Esophagus squamous epithelium (tissue), 5 donors: ENCODE data around the gene SHLD1. TPM values are rescaled to one million over a fixed set of nuclear protein-coding genes. Genes with fewer than 3 reads are reported as not detected.
"Not testable (repeated sequence)": the region's sequence is repeated elsewhere in the genome, so short reads cannot be mapped to it uniquely, and the experiment has no call there.

Source experiments
- DNase-seq: peaks from one replicate; lab custom pipeline; 2025; lab: John Stamatoyannopoulos, UW
- H3K27ac ChIP-seq, 4 donors: fragments of 200-600 bp; sonication (generic); one replicate each; pipeline ENCODE4 v1.5.1; 2016 to 2019; ENCODE audit warnings: mild to moderate bottlenecking in 1 of 4
- H3K27me3 ChIP-seq, 4 donors: fragments of 200-600 bp; sonication (generic); 1 replicate in 3 of 4; 2 replicates in 1 of 4; pipeline versions ENCODE4 v1.5.1 to v1.6.0; 2017 to 2021; ENCODE audit warnings: antibody characterized with exemption in 1 of 4
- H3K36me3 ChIP-seq, 3 donors: fragments of 200-600 bp; sonication (generic); one replicate each; pipeline ENCODE4 v1.5.1; 2016 to 2019
- H3K4me1 ChIP-seq, 3 donors: fragments of 200-600 bp; sonication (generic); one replicate each; pipeline ENCODE4 v1.5.1; 2017 to 2019
- H3K4me3 ChIP-seq, 4 donors: fragments of 200-600 bp; sonication (generic); 1 replicate in 3 of 4; 2 replicates in 1 of 4; pipeline ENCODE4 v1.5.1; 2016 to 2019; ENCODE audit warnings: mild to moderate bottlenecking in 2 of 4, moderate library complexity in 1 of 4
- H3K9me3 ChIP-seq, 3 donors: fragments of 200-600 bp; sonication (generic); one replicate each; pipeline ENCODE4 v1.5.1; 2016 to 2019
- POLR2A ChIP-seq, 4 donors: fragments of 450-650 bp; IDR thresholded peaks; one replicate each; pipeline ENCODE4 v1.6.1; 2017; ENCODE audit warnings: antibody characterized with exemption in 4 of 4, mild to moderate bottlenecking in 4 of 4, moderate library complexity in 3 of 4
- WGBS, 2 donors: methylation state at CpG; one replicate each; pipeline ENCODE4 v1.1.5; 2018; 5-methylcytosine and 5-hydroxymethylcytosine counted together
- intact Hi-C: fragments of 100-400 bp; cut with DNase I; formaldehyde crosslinking; loops from one replicate; pipeline ENCODE4 v1.15.0; 2022
- total RNA-seq, 4 donors: library from RNA; depleted of rRNA; stranded (reverse); fragments of >200 nt; gene quantifications; one replicate each; pipeline ENCODE4 v1.1.0, GENCODE V29; 2016
- TF ChIP-seq, protein P1 (sequence below), 6 experiments: fragments of 450-650 bp in 4 of 6; fragments of 200-600 bp in 2 of 6; sonication (generic) in 2 of 6; IDR thresholded peaks; one replicate each; pipeline ENCODE4 v1.5.1; 2016 to 2019; ENCODE audit warnings: antibody characterized with exemption in 6 of 6, mild to moderate bottlenecking in 4 of 6, moderate library complexity in 4 of 6
- donor health status: DM: yes; HTN: yes; CAD: no.

SHLD1 gene
- total RNA-seq, 4 donors from 2014 or later: 1.2 to 3.6 (median 2.0) TPM

DNA sequence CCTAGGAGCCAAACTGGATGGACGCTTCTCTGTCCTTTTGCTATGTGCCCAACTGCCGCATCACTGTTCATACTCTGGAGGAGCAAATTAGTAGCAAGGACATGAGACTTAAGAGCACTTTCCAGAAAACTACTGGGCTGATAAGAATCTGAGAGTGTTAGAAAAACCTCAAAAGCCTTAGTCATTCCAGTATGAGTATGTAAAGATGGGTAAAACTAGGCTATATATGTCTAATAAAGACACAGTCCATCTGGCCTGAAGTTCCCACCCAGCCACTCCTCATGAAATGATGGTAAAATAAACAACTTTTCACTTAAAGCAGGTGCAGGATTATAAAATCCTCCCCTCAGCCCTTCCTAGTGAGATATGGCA is 30.6 kb downstream of the SHLD1 start:
- no peak overlapping the region for H3K4me3 ChIP-seq
- H3K4me1 ChIP-seq: peaks cover 0 to 33% (median 8%) of the 10 kb centered on the region in 3 donors
- H3K9me3 ChIP-seq: no peaks in the 10 kb centered on the region
- TF ChIP-seq POLR2A (IDR thresholded peaks at IDR 0.05): no peak
- TF ChIP-seq, protein P1, sequence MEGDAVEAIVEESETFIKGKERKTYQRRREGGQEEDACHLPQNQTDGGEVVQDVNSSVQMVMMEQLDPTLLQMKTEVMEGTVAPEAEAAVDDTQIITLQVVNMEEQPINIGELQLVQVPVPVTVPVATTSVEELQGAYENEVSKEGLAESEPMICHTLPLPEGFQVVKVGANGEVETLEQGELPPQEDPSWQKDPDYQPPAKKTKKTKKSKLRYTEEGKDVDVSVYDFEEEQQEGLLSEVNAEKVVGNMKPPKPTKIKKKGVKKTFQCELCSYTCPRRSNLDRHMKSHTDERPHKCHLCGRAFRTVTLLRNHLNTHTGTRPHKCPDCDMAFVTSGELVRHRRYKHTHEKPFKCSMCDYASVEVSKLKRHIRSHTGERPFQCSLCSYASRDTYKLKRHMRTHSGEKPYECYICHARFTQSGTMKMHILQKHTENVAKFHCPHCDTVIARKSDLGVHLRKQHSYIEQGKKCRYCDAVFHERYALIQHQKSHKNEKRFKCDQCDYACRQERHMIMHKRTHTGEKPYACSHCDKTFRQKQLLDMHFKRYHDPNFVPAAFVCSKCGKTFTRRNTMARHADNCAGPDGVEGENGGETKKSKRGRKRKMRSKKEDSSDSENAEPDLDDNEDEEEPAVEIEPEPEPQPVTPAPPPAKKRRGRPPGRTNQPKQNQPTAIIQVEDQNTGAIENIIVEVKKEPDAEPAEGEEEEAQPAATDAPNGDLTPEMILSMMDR (IDR thresholded peaks at IDR 0.05): no peak
- WGBS, 2 donors: 90 to 94% methylated on average over 2 of the region's 2 CpGs
- H3K36me3 ChIP-seq: peaks cover 0 to 26% (median 0%) of the 10 kb centered on the region in 3 donors
- intact Hi-C loops: no loop called here
- no peak overlapping the region for H3K27ac ChIP-seq
- no peaks in the 10 kb centered on the region for H3K27me3 ChIP-seq
- DNase-seq: no peak

DNA sequence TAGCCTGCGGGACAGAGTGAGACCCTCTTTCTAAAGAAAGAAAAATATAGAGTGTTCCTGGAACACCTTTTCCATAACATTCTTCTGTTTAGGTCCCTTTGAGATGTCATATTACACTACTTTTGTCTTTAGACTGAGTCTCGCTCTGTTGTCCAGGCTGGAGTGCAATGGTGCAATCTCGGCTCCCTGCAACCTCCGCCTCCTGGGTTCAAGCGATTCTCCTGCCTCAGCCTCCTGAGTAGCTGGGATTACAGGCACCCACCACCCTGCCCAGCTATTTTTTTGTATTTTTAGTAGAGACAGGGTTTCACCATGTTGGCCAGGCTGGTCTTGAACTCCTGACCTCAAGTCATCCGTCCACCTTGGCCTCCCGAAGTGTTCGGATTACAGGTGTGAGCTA is 31.2 kb downstream of the SHLD1 start:
- Histone ChIP-seq H3K36me3 (peaks cover 0 to 20% (median 0%) of the 10 kb centered on the region in 3 donors), H3K4me1 (peaks cover 0 to 35% (median 8%) of the 10 kb centered on the region in 3 donors)
- H3K4me3 ChIP-seq, H3K27ac ChIP-seq, intact Hi-C loops, H3K27me3 ChIP-seq, H3K9me3 ChIP-seq, DNase-seq: not testable (repeated sequence)
- 84 to 91% methylated on average over 8 of the region's 8 CpGs for WGBS, 2 donors

DNA sequence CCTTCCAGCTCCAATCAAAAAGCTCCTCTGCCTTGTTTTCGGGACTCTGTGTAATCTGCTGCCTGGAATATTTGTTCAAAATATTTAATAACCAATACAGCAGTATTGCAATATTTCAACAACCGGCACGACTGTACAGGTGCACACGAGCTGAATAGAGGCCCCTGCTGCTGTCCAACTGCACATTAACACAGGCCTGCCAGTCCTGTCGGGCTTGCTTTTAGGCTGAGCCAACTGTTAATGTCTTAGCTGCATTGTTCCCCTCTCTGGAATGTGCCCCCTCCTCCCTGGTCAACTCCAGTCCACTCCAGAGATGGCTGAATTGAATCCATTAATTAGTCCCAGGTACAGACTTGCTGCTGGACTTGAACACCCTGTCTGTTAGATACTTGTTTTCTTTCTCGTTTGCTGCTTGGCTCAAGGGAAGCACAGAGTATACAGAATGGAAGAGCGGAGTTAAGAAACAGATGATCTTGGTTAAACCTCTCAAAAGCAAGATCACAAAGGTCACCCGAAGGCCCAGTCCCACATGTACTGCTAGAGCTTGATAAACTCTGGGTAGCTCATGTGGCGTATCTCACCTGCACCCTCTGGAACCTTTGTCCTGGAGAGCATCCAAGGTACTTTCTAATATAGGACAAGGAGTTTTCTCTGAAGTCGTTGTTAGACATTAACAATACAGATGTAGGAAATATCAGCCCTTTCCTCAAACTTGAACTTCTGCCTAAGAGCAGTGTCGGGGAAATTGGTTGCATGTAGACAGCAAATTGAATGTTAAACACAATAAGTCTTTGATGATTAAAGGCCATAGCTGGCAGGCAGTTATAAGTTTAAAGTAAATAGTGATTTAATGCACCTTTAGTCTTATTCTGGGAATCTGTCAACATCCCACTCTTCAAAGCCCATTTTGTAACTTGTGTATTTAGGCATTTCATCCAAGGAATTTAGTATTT is 31.9 kb downstream of the SHLD1 start:
- WGBS, 2 donors: 36 to 47% methylated on average over 11 of the region's 11 CpGs
- H3K27me3 ChIP-seq: no peaks in the 10 kb centered on the region
- no peak overlapping the region for H3K4me3 ChIP-seq
- H3K36me3 ChIP-seq: peaks cover 0 to 13% (median 0%) of the 10 kb centered on the region in 3 donors
- intact Hi-C loops: no loop called here
- peaks cover 0 to 41% (median 11%) of the 10 kb centered on the region in 3 donors for H3K4me1 ChIP-seq
- peak overlapping the region in 1 of 4 donors; percentile 22 for H3K27ac ChIP-seq
- DNase-seq: no peak
- no peak for TF ChIP-seq POLR2A (IDR thresholded peaks at IDR 0.05)
- TF ChIP-seq, protein P1 (IDR thresholded peaks at IDR 0.05): no peak
- no peaks in the 10 kb centered on the region for H3K9me3 ChIP-seq

DNA sequence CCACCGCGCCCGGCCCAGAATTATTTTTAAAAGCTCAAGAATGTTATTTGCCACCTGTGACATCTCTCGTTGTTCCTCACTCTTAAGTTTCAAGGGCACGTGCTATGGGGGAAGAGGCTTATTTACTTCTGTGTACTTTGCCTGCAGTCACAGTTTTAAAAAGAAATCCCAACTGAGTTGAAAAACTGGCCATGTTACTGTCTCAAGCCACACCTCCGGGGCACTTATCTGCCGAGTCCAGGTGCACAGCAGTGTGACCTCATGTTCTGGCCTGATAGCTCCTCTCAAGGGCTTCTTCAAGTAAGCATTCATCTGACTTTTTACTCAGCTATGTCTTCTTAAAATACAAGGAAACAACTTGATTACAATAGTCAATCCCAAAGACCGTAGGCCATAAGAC is 34.5 kb downstream of the SHLD1 start:
- Histone ChIP-seq H3K4me3 (no peak overlapping the region), H3K27ac (peak overlapping the region; percentile 58 to 83 (median 66)), H3K9me3 (no peaks in the 10 kb centered on the region), H3K27me3 (no peaks in the 10 kb centered on the region), H3K36me3 (peaks cover 0 to 7% (median 0%) of the 10 kb centered on the region in 3 donors), H3K4me1 (peaks cover 0 to 53% (median 17%) of the 10 kb centered on the region in 3 donors)
- TF ChIP-seq POLR2A (IDR thresholded peaks at IDR 0.05): no peak
- TF ChIP-seq, protein P1 (IDR thresholded peaks at IDR 0.05): no peak
- 81 to 86% methylated on average over 8 of the region's 8 CpGs for WGBS, 2 donors
- intact Hi-C loops: loop anchor here (5.0 kb wide), 2 partner anchors 217 to 252 kb away; no protein-coding TSS in a partner anchor
- DNase-seq: no peak

DNA sequence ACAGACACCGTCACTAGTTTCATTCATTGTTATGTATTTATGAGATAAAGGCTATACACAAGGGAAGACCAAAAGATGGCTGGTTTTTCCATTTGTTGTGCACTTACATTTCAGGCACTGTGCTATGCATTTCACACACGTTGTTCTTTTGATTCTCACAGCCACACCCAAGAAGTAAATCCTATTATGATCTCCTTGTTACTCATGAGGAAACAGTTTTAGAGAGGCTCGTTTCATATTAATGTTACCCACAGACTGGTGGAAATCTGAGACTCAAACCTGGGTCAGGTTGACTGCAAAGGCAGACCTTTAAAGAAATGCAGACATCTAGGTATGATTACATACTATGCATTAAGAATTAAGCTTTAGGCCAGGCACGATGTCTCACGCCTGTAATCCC is 34.9 kb downstream of the SHLD1 start:
- intact Hi-C loops: loop anchor here (5.0 kb wide), 2 partner anchors 218 to 253 kb away; no protein-coding TSS in a partner anchor
- Histone ChIP-seq H3K4me1 (peaks cover 0 to 53% (median 17%) of the 10 kb centered on the region in 3 donors), H3K4me3 (no peak overlapping the region), H3K9me3 (no peaks in the 10 kb centered on the region), H3K27me3 (no peaks in the 10 kb centered on the region), H3K36me3 (peaks cover 0 to 10% (median 0%) of the 10 kb centered on the region in 3 donors), H3K27ac (peak overlapping the region; percentile 58 to 83 (median 66))
- DNase-seq: no peak
- 41 to 54% methylated on average over 5 of the region's 5 CpGs for WGBS, 2 donors
- no peak for TF ChIP-seq POLR2A (IDR thresholded peaks at IDR 0.05)
- TF ChIP-seq, protein P1 (IDR thresholded peaks at IDR 0.05): no peak
